AG08396 (cell line): ENCODE data around the gene BFSP2.

Source experiments
- DNase-seq: peaks from one replicate; pipeline ENCODE4 v3.0.0; 2012; ENCODE audit warnings: low spot score, mixed read lengths

The BFSP2 gene, protein sequence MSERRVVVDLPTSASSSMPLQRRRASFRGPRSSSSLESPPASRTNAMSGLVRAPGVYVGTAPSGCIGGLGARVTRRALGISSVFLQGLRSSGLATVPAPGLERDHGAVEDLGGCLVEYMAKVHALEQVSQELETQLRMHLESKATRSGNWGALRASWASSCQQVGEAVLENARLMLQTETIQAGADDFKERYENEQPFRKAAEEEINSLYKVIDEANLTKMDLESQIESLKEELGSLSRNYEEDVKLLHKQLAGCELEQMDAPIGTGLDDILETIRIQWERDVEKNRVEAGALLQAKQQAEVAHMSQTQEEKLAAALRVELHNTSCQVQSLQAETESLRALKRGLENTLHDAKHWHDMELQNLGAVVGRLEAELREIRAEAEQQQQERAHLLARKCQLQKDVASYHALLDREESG

GRCh38 chr3:133400006-133400515 is at the start of gene BFSP2:
Gene BFSP2, plus strand, starts transcription at chr3:133400056. Its CDS starts 28 bp downstream, at chr3:133400084.
- DNase-seq, result no peak

DNA sequence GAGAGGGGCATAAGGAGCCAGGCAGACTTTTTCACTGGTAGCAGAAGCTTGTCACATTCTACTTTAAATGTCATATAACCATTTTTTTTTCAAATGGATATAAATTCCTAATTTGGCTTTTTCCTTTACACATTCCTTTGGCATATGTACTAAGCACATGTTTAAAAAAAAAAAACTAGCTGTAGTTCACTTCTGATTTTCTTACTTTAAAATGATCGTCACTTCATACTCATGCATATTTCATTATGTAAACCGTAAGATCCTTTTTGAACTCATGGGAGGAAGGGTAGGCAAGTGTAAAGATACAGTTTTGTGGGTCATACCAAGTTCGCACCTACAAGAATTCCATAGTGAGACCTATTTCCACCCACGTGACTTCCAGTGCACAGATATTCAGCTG is 45.1 kb upstream of the BFSP2 start:
- no peak for DNase-seq

GRCh38 chr3:133360476-133360875 is 39.4 kb upstream of the BFSP2 start:
- DNase-seq, result no peak

DNA sequence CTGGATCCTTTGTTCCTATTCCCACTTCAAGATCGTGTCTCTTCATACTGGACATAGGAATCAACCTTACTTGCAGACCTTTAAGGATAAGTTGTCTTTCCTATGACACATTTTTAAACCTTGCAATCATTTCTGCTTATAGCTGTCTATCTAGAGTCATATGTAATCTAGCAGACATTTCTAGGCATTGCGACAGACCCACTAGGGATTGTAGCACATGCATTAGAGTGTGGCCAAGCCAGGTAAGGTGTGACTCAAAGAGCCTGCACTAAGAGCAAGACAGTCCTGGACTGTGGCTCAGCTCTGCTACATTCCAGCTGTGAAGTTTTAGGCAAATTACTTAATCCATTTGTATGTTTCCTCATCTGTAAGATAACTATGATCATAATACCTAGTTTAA is 38.8 kb upstream of the BFSP2 start:
- no peak for DNase-seq

DNA sequence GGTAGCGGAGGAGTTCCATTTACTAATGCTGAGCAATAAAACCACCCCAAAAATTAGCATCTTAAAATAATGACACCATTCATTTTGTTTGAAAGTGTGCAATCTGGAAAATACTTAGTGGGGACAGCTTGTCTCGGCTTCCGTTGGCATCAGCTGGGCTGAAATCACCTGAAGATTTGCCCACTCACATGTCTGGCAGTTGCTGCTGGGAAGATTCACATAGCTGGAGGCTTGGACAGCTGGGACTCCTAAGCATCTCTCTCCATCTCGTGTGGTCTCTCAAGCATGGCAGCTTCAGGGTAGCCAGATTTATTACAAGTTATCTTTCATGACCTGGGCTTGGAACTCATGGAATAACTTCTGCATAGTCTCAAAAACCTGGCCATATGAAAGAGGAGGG is 38.4 kb upstream of the BFSP2 start:
- DNase-seq, result no peak

DNA sequence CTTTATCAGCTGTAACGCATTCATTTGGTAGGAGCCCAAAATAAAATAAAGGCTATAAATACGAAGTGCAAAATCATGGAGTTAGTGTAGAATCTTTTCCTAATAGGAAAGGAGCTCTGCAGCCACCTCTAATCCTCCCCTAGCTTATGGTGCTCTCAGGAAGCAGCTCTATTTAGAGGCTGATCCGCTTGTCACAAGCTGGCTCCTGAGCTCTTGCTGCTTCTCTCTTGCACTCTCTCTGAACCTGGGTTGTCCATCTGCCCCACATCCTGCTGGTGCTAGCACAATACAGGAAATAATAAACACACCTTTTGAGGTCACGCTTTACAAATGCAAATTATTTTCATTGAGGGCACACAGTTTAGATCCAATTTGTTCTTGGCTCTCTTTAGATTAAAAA is 37.3 kb upstream of the BFSP2 start:
- no peak for DNase-seq

- DNase-seq, result no peak
Measured at GRCh38 chr3:133364704-133365103, 35.2 kb upstream of the BFSP2 start.

GRCh38 chr3:133366921-133367320 is 32.9 kb upstream of the BFSP2 start:
- no peak for DNase-seq

DNA sequence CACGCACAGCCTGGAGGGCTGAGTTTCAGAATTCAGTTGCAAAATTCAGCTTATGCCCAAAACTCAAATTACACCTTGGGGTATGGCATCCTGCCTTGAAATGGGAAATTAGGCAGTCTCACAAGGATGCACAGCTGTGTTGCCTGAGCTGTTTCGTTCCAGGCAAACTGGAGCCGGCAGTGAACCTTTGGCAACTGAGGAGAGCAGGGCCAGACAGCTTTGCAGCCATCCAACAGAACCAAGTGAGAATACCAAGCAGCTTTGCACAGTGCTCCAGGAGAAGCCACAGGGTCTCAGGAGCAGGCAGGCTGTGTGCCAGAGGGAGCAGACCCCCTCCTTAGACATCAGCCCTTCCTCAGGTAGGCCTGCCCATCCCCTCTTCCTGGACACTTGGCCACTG is 32.5 kb upstream of the BFSP2 start:
- no peak for DNase-seq

DNA sequence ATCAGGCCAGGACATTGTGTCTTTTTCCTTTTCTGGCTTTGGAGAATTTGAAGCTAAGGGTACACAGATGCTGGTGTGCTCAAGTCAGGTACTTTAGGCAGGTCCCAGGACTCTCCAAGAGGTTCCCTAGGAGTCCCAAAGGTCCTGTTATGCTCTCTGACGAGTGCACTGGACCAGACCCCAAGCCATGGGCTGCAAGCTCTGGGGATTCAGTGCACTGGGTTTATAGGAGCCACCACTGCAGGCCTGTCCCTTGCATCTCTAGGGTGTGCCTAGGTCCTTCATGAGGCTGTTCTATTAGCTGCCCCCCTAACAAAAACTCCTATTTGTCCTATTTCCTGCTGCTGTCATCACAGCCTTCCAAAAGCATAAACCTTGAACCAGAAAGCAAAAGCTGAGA is 31.9 kb upstream of the BFSP2 start:
- no peak for DNase-seq

DNA sequence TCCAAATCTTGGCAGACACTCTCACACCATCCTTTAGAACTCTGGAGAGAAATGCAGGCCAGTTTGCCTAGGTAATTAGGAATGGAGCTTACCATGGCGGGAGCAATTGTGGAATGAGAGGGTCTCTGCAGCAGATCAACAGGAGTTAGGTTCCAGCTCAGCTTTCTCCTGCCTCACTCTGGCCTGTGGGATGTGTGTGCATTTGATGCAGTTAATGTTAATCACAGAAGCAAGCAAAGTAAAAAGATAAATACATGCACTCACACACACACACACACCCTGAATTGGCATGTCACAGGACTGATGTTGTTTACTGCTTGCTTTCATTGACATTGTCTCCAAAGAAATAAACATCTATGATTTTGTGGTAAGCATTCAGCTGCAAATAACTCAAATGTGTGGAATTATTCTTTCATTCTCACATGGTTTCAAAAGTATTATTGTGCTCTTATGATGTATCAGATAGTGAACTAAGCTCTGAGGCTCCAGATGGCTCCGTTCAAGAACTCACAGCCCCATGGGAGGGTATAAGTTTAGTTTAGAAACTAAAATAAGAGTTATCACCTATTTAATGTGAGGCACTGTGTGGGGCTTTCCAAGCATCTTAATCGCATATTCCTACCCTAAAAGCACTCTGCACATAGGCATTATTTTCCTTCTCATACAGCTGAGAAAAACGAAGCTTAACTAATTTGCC is 31.3 kb upstream of the BFSP2 start:
- DNase-seq, result no peak

GRCh38 chr3:133369068-133369440 is 30.8 kb upstream of the BFSP2 start:
- no peak for DNase-seq

GRCh38 chr3:133371181-133371580 is 28.7 kb upstream of the BFSP2 start:
- DNase-seq, result no peak

DNA sequence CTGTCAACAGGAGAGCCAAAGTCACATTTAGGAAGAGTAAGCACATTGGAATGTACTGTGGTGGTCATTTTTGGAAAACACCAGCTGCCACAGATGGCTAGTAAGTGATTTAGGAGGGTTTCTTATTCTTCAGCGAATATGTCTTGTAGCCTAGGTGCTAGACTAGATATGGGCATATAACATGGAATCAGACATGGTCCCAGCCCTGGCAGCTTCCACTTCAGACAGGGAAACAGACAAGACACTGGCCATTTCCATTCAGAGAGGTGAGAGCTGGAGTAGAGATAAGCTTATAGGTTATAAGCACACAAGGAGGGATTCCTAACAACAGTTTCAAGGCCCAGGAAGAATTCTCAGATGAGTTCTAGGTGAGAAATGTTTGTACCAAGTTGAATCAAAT is 28.2 kb upstream of the BFSP2 start:
- DNase-seq, result no peak

DNA sequence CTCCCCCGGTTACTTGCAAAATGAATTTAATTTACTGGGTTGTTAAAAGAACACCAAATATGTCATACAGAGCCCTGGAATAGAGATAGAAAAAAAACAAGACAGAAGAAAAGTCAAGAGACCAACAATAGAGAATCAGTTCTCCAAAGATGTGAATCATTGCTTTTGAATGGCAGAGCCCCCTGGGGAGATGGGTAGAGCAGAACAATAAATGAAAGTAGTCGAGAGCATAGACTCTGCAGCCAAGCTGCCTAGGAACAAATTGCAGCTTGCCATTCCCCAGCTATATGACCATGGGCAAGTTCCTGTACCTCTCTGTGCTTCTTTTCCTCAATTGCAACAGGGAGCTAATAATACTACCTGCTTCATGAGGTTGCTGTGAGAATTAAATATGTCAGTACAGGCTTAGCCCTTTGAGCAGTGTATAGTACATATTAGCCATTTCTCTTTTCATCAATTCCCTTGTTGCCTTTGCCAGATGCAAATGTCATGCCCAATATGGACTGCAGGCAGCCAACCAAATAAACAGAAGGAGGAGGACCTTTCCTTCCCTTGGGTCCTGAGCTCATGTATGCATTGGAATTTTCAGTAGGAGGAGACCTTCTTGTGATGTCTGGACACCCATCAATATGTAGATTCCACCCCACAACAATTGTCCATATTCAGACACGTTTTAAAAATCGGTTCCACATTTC is 25.0 kb upstream of the BFSP2 start:
- no peak for DNase-seq

DNA sequence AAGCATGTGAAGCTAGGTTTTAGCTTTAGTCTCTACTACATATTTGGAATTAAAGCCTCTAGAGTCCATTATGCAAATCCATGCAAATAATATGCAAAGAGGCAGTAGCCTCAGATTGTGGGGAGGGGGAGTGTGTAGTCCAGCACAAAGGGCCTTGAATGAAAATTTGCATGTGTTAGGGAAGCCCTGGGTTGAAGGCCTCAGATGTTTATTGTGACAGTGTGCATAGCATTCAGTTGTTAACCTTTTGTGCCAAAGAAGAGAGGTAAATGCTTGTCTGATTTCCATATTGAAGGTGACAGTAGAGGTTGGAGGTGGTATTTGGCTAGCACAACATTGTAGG is 24.5 kb upstream of the BFSP2 start:
- DNase-seq, result no peak

- DNase-seq, result no peak
Measured at GRCh38 chr3:133376810-133377209, 23.0 kb upstream of the BFSP2 start.

- peak; percentile 79 for DNase-seq
Measured at GRCh38 chr3:133377396-133377795, 22.5 kb upstream of the BFSP2 start.

DNA sequence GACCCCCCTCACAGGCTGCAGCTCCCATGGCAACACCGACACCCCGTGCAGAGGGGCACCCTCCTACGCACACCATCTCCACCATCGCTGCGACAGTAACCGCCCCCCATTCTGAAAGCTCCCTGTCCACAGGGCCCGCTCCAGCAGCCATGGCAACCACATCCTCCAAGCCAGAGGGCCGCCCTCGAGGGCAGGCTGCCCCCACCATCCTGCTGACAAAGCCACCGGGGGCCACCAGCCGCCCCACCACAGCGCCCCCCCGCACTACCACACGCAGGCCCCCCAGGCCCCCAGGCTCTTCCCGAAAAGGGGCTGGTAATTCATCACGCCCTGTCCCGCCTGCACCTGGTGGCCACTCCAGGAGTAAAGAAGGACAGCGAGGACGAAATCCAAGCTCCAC is 19.9 kb upstream of the BFSP2 start:
- no peak for DNase-seq

DNA sequence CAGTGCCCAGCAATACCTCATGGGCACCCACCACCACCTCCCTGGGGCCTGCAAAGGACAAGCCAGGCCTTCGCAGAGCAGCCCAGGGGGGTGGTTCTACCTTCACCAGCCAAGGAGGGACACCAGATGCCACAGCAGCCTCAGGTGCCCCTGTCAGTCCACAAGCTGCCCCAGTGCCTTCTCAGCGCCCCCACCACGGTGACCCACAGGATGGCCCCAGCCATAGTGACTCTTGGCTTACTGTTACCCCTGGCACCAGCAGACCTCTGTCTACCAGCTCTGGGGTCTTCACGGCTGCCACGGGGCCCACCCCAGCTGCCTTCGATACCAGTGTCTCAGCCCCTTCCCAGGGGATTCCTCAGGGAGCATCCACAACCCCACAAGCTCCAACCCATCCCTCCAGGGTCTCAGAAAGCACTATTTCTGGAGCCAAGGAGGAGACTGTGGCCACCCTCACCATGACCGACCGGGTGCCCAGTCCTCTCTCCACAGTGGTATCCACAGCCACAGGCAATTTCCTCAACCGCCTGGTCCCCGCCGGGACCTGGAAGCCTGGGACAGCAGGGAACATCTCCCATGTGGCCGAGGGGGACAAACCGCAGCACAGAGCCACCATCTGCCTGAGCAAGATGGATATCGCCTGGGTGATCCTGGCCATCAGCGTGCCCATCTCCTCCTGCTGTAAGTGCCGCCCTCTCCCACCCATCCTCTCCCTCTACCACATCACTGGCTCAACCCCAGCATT is 19.2 kb upstream of the BFSP2 start:
- no peak for DNase-seq

DNA sequence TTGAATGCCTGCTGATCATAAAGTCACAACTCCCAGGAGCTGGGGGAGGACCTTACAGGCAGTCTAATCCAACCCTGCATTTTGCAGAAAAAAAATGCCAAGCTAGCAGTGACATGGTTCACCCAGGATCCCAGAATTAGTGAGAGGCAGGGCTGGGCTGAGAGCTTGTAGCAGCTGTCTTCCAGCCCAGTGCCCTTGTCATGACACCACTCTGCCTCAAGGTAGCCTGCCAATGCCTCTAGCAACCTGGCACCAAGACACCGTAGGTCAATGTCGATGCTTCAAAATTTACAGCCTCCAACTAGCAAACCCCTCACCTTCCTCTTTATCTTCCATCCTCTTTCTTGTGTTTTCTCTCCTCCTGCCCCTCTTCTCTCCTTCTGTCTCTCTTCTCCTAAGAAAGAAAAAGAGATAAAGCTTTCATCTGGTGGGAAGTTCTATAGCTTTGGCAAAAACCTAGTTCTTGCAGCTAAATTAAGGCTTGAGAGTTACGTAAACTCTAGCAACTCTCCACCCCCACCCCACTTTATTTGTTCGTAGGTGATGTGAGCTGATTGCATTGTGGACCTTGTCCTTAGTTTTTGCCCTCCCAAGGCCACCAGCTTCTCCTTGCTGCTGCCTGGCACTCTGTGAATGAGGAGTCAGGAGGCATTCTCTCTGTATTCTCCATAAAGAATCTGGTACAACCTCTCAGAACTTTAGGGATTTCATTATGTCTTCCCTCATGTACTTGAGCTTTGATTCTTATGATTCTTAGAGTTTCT is 18.3 kb upstream of the BFSP2 start:
- DNase-seq, result no peak

- DNase-seq, result no peak
Measured at GRCh38 chr3:133383175-133383574, 16.7 kb upstream of the BFSP2 start.
